Endothelial cell of umbilical vein (primary cell): ENCODE measurements around the gene AGMO.

Source experiments
- CTCF ChIP-seq, 2 donors: IDR thresholded peaks; 1 replicate in 1 of 2; 2 replicates in 1 of 2; pipeline ENCODE4 v1.5.1; 2011; ENCODE audit warnings: low read length in 2 of 2, mild to moderate bottlenecking in 2 of 2, moderate library complexity in 2 of 2, control low read depth in 1 of 2, inconsistent platforms in 1 of 2, low read depth in 1 of 2; ENCODE audit not compliant: insufficient read depth in 1 of 2; ENCODE audit errors: extremely low read depth in 1 of 2
- EZH2 ChIP-seq: IDR thresholded peaks from 2 replicates; pipeline ENCODE4 v1.6.1; 2012; ENCODE audit warnings: borderline replicate concordance, low read depth, mild to moderate bottlenecking, moderate library complexity, low read length, inconsistent platforms; ENCODE audit not compliant: severe bottlenecking
- FOS ChIP-seq: IDR thresholded peaks from 2 replicates; pipeline ENCODE4 v1.6.1; 2011; ENCODE audit warnings: mild to moderate bottlenecking, low read length, moderate library complexity, borderline replicate concordance; ENCODE audit not compliant: insufficient read depth
- GATA2 ChIP-seq: IDR thresholded peaks from 2 replicates; pipeline ENCODE4 v1.7.0; 2011; ENCODE audit warnings: low read depth, mild to moderate bottlenecking, moderate library complexity, mixed read lengths, low read length; ENCODE audit not compliant: insufficient read length, insufficient read depth
- JUN ChIP-seq: IDR thresholded peaks from 2 replicates; pipeline ENCODE4 v1.6.1; 2011; ENCODE audit warnings: borderline replicate concordance, low read depth; ENCODE audit not compliant: insufficient read length, insufficient read depth
- MYC ChIP-seq: IDR thresholded peaks from one replicate; pipeline ENCODE4 v1.6.1; 2011; ENCODE audit warnings: mild to moderate bottlenecking, low read depth, low read length
- POLR2A ChIP-seq: IDR thresholded peaks from 2 replicates; pipeline ENCODE4 v1.6.1; 2012; ENCODE audit warnings: low read depth, mild to moderate bottlenecking, control low read depth, low read length
- POLR2AphosphoS5 ChIP-seq: IDR thresholded peaks from 2 replicates; pipeline ENCODE4 v1.6.1; 2012; ENCODE audit warnings: low read depth, mild to moderate bottlenecking, control low read depth, low read length, moderate library complexity; ENCODE audit not compliant: insufficient read depth
- TF ChIP-seq, protein P1 (sequence below): IDR thresholded peaks from 2 replicates; pipeline ENCODE4 v1.6.1; 2011; ENCODE audit not compliant: insufficient read depth, insufficient read length

GRCh38 chr7:15584575-15584974, 22.8 kb upstream of the AGMO start:
- TF ChIP-seq, protein P1, sequence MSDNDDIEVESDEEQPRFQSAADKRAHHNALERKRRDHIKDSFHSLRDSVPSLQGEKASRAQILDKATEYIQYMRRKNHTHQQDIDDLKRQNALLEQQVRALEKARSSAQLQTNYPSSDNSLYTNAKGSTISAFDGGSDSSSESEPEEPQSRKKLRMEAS, result no peak
- TF ChIP-seq EZH2 (no peak), POLR2AphosphoS5 (no peak), GATA2 (no peak), CTCF (IDR thresholded peaks at IDR 0.05; ENCODE audit: extremely low read depth in 1 of 2, insufficient read depth in 1 of 2, low read depth in 1 of 2, low read length in 2 of 2) (no peak), JUN (no peak), POLR2A (no peak), FOS (no peak), MYC (no peak)
